MM.1S (cell line): ENCODE data around the gene DMGDH.

Experiments used
- EZH2 ChIP-seq: fragments of 300-600 bp; sonication (generic); optimal IDR thresholded peaks from 2 replicates; pipeline ENCODE3; 2017; ENCODE audit warnings: low read depth, mild to moderate bottlenecking, antibody characterized with exemption, low read length, mixed read lengths
- TF ChIP-seq, protein P1 (sequence below): fragments of 300-600 bp; sonication (generic); IDR thresholded peaks from 2 replicates; pipeline ENCODE4 v1.5.1; 2016; ENCODE audit warnings: antibody characterized with exemption, low read length, mixed read lengths

DNA sequence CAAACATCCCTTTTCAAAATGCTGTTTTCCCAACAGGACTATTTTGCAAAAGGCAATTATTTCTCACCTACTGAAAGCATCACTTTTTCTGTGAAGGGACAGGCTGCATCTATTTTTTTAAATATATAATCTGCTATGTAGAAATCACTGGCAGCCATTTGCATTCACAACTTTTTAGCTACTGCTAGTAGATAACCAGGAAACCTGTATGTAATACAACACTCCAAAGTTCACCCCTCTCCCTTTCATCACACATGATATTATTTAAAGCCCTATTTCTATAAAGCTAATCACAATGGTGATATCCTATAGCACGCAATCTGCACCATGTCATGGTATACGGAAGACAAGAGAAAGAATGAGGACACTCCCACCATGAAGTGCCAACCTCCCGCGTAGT, 9.8 kb downstream of the DMGDH start:
- TF ChIP-seq, protein P1, sequence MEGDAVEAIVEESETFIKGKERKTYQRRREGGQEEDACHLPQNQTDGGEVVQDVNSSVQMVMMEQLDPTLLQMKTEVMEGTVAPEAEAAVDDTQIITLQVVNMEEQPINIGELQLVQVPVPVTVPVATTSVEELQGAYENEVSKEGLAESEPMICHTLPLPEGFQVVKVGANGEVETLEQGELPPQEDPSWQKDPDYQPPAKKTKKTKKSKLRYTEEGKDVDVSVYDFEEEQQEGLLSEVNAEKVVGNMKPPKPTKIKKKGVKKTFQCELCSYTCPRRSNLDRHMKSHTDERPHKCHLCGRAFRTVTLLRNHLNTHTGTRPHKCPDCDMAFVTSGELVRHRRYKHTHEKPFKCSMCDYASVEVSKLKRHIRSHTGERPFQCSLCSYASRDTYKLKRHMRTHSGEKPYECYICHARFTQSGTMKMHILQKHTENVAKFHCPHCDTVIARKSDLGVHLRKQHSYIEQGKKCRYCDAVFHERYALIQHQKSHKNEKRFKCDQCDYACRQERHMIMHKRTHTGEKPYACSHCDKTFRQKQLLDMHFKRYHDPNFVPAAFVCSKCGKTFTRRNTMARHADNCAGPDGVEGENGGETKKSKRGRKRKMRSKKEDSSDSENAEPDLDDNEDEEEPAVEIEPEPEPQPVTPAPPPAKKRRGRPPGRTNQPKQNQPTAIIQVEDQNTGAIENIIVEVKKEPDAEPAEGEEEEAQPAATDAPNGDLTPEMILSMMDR: no peak
- TF ChIP-seq EZH2: no peak
